ENCODE data around the gene VMP1.
A peak's percentile ranks its signal among the peaks of the same experiment; 100 is the strongest.

The VMP1 gene

DNA sequence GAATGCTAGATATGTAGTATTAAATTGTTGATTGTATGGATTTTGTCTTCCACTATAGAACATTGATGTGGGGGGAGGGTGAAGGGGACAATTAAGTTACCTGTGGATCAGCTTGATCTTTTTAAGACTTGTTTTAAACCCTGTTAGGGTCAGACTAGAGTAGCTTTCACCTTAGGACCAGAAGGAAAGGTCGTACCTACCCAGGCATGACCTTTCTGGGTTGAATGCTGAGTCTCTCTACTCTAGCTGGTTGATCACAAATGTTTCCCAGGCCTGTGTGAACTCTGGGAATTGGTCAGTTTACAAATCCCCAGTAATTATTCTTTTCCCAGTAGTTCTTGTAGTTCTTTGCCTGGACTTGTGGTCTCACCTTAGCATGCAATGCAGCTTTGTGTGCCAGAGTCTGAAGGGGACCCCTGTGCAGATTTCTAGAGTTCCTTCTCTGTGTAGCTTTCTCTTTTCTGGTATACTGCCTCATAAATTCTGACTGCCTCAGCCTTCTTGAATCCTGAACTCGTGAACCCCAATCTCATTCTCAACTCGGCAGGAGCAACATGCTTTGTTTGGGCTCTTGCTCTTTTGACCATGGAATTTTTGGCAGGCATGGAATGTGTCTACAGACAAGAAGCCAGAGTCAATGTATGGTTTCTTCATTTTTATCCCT lies 54.1 kb downstream of the VMP1 start:
- Histone ChIP-seq H3K4me1 (ENCODE audit: control insufficient read depth, low read depth, low read length) (peaks cover 3% of the 10 kb centered on the region), H3K56ac (ENCODE audit: low read length) (no peak overlapping the region), H3K4me2 (ENCODE audit: low read length) (no peak overlapping the region), H4K5ac (ENCODE audit: low read length) (no peak overlapping the region), H3K4me3 (ENCODE audit: low read length) (no peak overlapping the region), H3K27me3 (ENCODE audit: insufficient read depth, low read length, poor library complexity) (no peaks in the 10 kb centered on the region), H3K18ac (ENCODE audit: low read length) (peak overlapping the region; percentile 76), H3K4ac (ENCODE audit: low read depth, low read length) (peak overlapping the region; percentile 65), H3K36me3 (ENCODE audit: control insufficient read depth, insufficient read depth, low read length) (no peaks in the 10 kb centered on the region), H2BK120ac (ENCODE audit: low read depth, low read length) (no peak overlapping the region), H3K9ac (ENCODE audit: low read length) (peak overlapping the region; percentile 6), H2BK15ac (replicated peaks; ENCODE audit: low read depth) (peak overlapping the region; percentile 64), H3K79me1 (ENCODE audit: low read length) (no peaks in the 10 kb centered on the region), H2BK5ac (ENCODE audit: low read length) (no peak overlapping the region), H3K23ac (ENCODE audit: low read length) (no peak overlapping the region), H4K8ac (ENCODE audit: low read depth, low read length) (no peak overlapping the region), H2AK5ac (ENCODE audit: low read length) (no peak overlapping the region), H3K79me2 (ENCODE audit: control insufficient read depth, insufficient read depth, low read length) (no peaks in the 10 kb centered on the region), H3K27ac (ENCODE audit: low read depth, low read length) (peak overlapping the region; percentile 81)
- peak; percentile 82 for DNase-seq
- no CpG with 5 or more reads among the region's 3 CpGs for WGBS (ENCODE audit: extremely low coverage, insufficient coverage, low lambda C conversion rate)

DNA sequence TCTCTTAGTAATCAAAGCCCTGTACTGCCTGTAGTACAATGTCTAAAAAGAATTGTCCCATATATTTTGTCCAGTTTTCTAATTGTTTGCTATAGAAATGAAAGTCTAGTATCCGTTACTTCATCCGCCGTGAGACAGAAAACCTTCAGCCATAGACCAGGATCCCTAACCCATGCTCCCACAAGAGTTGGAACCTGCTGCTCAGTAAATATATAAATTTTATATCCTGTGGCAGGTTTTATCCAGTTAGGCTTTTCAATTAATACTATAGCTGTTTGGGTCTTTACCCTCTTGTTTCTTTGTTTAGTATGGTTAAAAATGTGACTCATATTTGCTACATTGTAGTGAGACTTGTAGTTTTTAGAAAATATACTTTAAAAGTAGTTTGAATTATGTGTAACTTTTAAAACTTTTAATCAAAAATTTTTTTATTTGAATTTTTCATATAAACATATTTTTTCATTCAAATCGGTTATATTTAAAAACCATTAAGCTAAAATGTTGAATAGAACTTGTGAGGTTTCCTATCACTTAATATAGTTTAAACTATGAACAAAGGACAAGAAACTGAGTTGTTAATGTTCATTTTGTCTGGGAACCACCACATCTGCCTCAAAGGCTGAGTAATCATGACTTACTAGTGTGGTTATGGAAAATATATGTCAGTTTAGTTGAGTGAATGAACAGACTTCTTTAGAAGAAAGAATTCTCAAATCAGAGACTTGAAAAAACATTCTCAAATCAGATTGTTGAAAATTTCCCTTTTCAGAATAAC lies 54.8 kb downstream of the VMP1 start:
- H2AK5ac ChIP-seq (ENCODE audit: low read length) = no peak overlapping the region
- no peaks in the 10 kb centered on the region for H3K79me1 ChIP-seq (ENCODE audit: low read length)
- peaks cover 3% of the 10 kb centered on the region for H3K4me1 ChIP-seq (ENCODE audit: control insufficient read depth, low read depth, low read length)
- no peak overlapping the region for H3K4me2 ChIP-seq (ENCODE audit: low read length)
- H3K18ac ChIP-seq (ENCODE audit: low read length) = no peak overlapping the region
- H4K5ac ChIP-seq (ENCODE audit: low read length) = no peak overlapping the region
- H2BK120ac ChIP-seq (ENCODE audit: low read depth, low read length) = no peak overlapping the region
- H3K4me3 ChIP-seq (ENCODE audit: low read length) = no peak overlapping the region
- H3K23ac ChIP-seq (ENCODE audit: low read length) = no peak overlapping the region
- H2BK15ac ChIP-seq (replicated peaks; ENCODE audit: low read depth) = no peak overlapping the region
- H3K27me3 ChIP-seq (ENCODE audit: insufficient read depth, low read length, poor library complexity) = no peaks in the 10 kb centered on the region
- no peaks in the 10 kb centered on the region for H3K79me2 ChIP-seq (ENCODE audit: control insufficient read depth, insufficient read depth, low read length)
- H2BK5ac ChIP-seq (ENCODE audit: low read length) = no peak overlapping the region
- no peak overlapping the region for H4K8ac ChIP-seq (ENCODE audit: low read depth, low read length)
- no peak overlapping the region for H3K56ac ChIP-seq (ENCODE audit: low read length)
- no peak overlapping the region for H3K4ac ChIP-seq (ENCODE audit: low read depth, low read length)
- H3K27ac ChIP-seq (ENCODE audit: low read depth, low read length) = no peak overlapping the region
- H3K36me3 ChIP-seq (ENCODE audit: control insufficient read depth, insufficient read depth, low read length) = no peaks in the 10 kb centered on the region
- DNase-seq = no peak
- H3K9ac ChIP-seq (ENCODE audit: low read length) = no peak overlapping the region
- WGBS (ENCODE audit: extremely low coverage, insufficient coverage, low lambda C conversion rate) = 100% methylated on average over 1 of the region's 4 CpGs

DNA sequence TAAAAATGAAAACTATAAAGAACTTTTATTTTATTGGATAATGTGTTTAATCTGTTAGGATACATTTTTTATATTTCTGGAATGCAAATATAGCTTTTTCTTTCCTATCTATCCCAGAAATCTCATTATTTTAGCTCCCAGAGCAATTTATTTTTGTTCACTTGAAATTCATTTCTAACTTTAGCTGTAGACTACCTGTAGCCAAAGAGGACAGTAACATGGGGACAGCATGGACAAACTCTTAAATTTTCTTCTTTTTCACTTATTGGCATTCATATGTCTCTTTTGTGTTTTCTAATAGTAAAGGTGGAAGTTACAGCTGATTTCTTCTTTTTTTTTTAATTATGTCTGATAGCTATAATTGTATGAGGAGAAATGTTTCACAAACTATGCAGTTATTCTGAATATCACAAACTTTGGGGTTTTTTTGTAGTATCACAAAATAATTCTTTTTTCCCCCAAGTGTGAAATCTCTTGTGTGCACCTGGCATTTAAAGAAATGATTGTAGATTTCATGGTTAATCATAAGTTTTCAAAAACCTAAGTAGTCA lies 55.4 kb downstream of the VMP1 start:
- no peak overlapping the region for H3K56ac ChIP-seq (ENCODE audit: low read length)
- no peaks in the 10 kb centered on the region for H3K79me2 ChIP-seq (ENCODE audit: control insufficient read depth, insufficient read depth, low read length)
- no peak overlapping the region for H4K5ac ChIP-seq (ENCODE audit: low read length)
- peaks cover 3% of the 10 kb centered on the region for H3K4me1 ChIP-seq (ENCODE audit: control insufficient read depth, low read depth, low read length)
- no peak overlapping the region for H3K23ac ChIP-seq (ENCODE audit: low read length)
- H2AK5ac ChIP-seq (ENCODE audit: low read length) = no peak overlapping the region
- H3K36me3 ChIP-seq (ENCODE audit: control insufficient read depth, insufficient read depth, low read length) = no peaks in the 10 kb centered on the region
- no peaks in the 10 kb centered on the region for H3K27me3 ChIP-seq (ENCODE audit: insufficient read depth, low read length, poor library complexity)
- no peak overlapping the region for H3K9ac ChIP-seq (ENCODE audit: low read length)
- H3K4me2 ChIP-seq (ENCODE audit: low read length) = no peak overlapping the region
- no peak overlapping the region for H3K18ac ChIP-seq (ENCODE audit: low read length)
- H3K27ac ChIP-seq (ENCODE audit: low read depth, low read length) = no peak overlapping the region
- no peak overlapping the region for H2BK5ac ChIP-seq (ENCODE audit: low read length)
- DNase-seq = no peak
- H2BK15ac ChIP-seq (replicated peaks; ENCODE audit: low read depth) = no peak overlapping the region
- no peaks in the 10 kb centered on the region for H3K79me1 ChIP-seq (ENCODE audit: low read length)
- no peak overlapping the region for H4K8ac ChIP-seq (ENCODE audit: low read depth, low read length)
- no peak overlapping the region for H2BK120ac ChIP-seq (ENCODE audit: low read depth, low read length)
- no peak overlapping the region for H3K4ac ChIP-seq (ENCODE audit: low read depth, low read length)
- no peak overlapping the region for H3K4me3 ChIP-seq (ENCODE audit: low read length)

DNA sequence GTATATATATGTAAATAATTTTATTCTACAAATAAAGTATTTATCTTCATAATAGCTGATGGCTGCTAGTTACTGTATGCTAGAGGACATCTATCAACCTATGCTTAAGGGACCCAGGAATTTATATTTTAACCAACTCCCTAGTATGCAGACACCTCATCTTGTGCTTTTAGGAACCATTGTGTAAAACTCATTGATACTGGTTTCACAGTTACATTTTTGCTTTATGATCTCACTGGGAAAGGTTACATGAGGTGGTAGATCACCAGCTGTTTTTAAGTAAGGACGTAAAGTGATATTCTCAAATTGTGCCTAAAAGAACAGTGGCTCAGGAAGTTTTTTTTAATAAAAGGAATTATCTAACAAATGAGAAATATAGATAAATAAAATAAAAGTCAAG lies 56.4 kb downstream of the VMP1 start:
- Histone ChIP-seq H3K18ac (ENCODE audit: low read length) (no peak overlapping the region), H3K27ac (ENCODE audit: low read depth, low read length) (no peak overlapping the region), H3K36me3 (ENCODE audit: control insufficient read depth, insufficient read depth, low read length) (no peaks in the 10 kb centered on the region), H2AK5ac (ENCODE audit: low read length) (no peak overlapping the region), H2BK15ac (replicated peaks; ENCODE audit: low read depth) (no peak overlapping the region), H3K27me3 (ENCODE audit: insufficient read depth, low read length, poor library complexity) (no peaks in the 10 kb centered on the region), H3K9ac (ENCODE audit: low read length) (no peak overlapping the region), H3K79me2 (ENCODE audit: control insufficient read depth, insufficient read depth, low read length) (no peaks in the 10 kb centered on the region), H4K5ac (ENCODE audit: low read length) (no peak overlapping the region), H3K79me1 (ENCODE audit: low read length) (no peaks in the 10 kb centered on the region), H3K23ac (ENCODE audit: low read length) (no peak overlapping the region), H3K4me1 (ENCODE audit: control insufficient read depth, low read depth, low read length) (peaks cover 3% of the 10 kb centered on the region), H4K8ac (ENCODE audit: low read depth, low read length) (no peak overlapping the region), H3K4ac (ENCODE audit: low read depth, low read length) (no peak overlapping the region), H3K56ac (ENCODE audit: low read length) (no peak overlapping the region), H2BK5ac (ENCODE audit: low read length) (no peak overlapping the region), H3K4me2 (ENCODE audit: low read length) (no peak overlapping the region), H2BK120ac (ENCODE audit: low read depth, low read length) (no peak overlapping the region), H3K4me3 (ENCODE audit: low read length) (no peak overlapping the region)
- peak; percentile 43 for DNase-seq
- WGBS (ENCODE audit: extremely low coverage, insufficient coverage, low lambda C conversion rate) = no CpG with 5 or more reads among the region's 1 CpG

DNA sequence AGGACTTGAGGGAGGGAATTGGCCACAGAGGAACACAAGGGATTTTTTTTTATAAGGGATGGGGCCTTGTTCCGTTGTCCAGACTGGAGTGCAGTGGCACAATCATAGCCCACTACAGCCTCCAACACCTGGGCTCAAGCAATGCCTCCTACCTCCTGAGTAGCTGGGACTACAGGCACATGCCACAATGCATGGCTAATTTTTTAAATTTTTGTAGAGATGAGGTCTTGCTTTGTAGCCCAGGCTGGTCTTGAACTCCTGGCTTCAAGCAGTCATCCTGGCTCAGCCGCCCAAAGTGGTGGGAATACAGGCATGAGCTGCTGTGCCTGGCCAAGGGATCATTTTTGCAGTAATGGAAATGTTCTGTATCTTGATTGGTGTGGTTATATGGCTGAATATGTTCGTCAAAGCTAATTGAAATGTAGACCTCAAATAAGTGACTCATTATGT lies 56.9 kb downstream of the VMP1 start:
- H3K4ac ChIP-seq (ENCODE audit: low read depth, low read length) = no peak overlapping the region
- no CpG with 5 or more reads among the region's 3 CpGs for WGBS (ENCODE audit: extremely low coverage, insufficient coverage, low lambda C conversion rate)
- no peak overlapping the region for H3K18ac ChIP-seq (ENCODE audit: low read length)
- no peaks in the 10 kb centered on the region for H3K79me1 ChIP-seq (ENCODE audit: low read length)
- no peak overlapping the region for H3K27ac ChIP-seq (ENCODE audit: low read depth, low read length)
- DNase-seq = no peak
- no peak overlapping the region for H3K23ac ChIP-seq (ENCODE audit: low read length)
- no peak overlapping the region for H4K5ac ChIP-seq (ENCODE audit: low read length)
- H2AK5ac ChIP-seq (ENCODE audit: low read length) = no peak overlapping the region
- H2BK5ac ChIP-seq (ENCODE audit: low read length) = no peak overlapping the region
- no peak overlapping the region for H3K4me3 ChIP-seq (ENCODE audit: low read length)
- H3K9ac ChIP-seq (ENCODE audit: low read length) = no peak overlapping the region
- no peaks in the 10 kb centered on the region for H3K79me2 ChIP-seq (ENCODE audit: control insufficient read depth, insufficient read depth, low read length)
- no peaks in the 10 kb centered on the region for H3K27me3 ChIP-seq (ENCODE audit: insufficient read depth, low read length, poor library complexity)
- no peak overlapping the region for H3K56ac ChIP-seq (ENCODE audit: low read length)
- H3K4me2 ChIP-seq (ENCODE audit: low read length) = no peak overlapping the region
- H3K36me3 ChIP-seq (ENCODE audit: control insufficient read depth, insufficient read depth, low read length) = no peaks in the 10 kb centered on the region
- H2BK15ac ChIP-seq (replicated peaks; ENCODE audit: low read depth) = no peak overlapping the region
- H4K8ac ChIP-seq (ENCODE audit: low read depth, low read length) = no peak overlapping the region
- H2BK120ac ChIP-seq (ENCODE audit: low read depth, low read length) = no peak overlapping the region
- H3K4me1 ChIP-seq (ENCODE audit: control insufficient read depth, low read depth, low read length) = peaks cover 3% of the 10 kb centered on the region
